ENCODE results near the gene ZNRF2.
A peak's percentile ranks its signal among the peaks of the same experiment; 100 is the strongest.

The ZNRF2 gene

GRCh38 chr7:30405179-30405578 lies 120.8 kb downstream of the ZNRF2 start:
- no peak overlapping the region for H3K27ac ChIP-seq
- no peak for TF ChIP-seq CTCF (conservative IDR thresholded peaks at IDR 0.05)
- no peak for TF ChIP-seq ZFX (IDR thresholded peaks at IDR 0.05)

DNA sequence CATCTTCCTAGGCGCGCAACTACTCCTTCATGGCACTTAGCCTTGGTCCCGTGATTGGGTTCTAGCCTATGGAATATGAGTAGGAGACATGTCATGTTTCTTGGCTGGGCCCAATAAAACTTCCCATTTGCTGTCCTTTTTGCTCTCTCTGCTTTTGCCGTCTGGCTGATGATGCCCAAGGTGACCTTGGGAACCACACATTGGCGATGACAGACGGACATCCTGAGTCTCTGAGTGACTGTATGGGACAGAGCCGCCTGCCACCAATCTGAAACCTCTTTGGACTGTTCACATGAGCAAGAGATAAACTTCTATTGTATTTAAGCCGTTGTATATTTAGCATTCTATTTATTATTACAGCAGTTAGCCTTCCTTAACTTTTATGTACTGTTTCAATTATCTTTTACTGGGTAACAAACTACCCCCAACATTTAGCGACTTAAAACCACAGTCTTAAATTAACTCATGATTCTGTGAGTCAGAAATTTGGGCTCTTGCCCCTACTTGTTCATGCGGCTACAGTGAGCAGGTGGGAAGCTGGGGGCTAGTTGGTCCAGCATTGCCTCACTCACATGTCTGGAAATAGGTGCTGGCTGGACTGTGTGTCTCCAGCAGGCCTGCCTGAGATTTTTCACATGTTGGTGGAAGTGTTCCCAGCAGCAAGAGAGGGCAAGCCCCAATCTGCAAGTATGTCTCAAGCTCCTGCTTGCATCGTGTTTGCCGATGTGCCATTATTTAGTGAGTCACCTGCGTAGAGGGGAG lies 122.4 kb downstream of the ZNRF2 start:
- no peak overlapping the region for H3K27ac ChIP-seq
- no peak for TF ChIP-seq CTCF (conservative IDR thresholded peaks at IDR 0.05)
- no peak for TF ChIP-seq ZFX (IDR thresholded peaks at IDR 0.05)

- no peak overlapping the region for H3K27ac ChIP-seq
- TF ChIP-seq CTCF (conservative IDR thresholded peaks at IDR 0.05): no peak
- TF ChIP-seq ZFX (IDR thresholded peaks at IDR 0.05): no peak
Observed at GRCh38 chr7:30411173-30411572, 126.8 kb downstream of the ZNRF2 start.

DNA sequence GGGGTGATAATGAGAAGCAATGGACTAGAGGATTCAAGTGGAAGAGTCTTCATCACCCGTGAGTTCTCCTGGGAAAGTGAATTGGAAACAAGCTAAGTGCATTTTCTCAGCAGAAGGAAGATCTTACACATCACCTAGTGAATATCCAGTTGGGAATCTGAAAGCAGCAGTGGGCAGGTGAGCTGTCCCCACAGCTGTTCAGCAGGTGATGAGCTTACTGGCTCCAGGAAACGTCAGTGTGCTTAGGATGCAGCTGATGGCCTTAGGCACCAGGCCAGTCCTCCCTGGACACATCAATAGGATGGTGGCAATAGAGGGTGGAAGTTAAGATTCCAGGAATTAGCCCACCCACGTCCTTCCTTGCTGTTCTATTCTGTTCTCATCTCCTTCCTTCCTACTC lies 127.5 kb downstream of the ZNRF2 start:
- TF ChIP-seq ZFX (IDR thresholded peaks at IDR 0.05) (no peak), CTCF (conservative IDR thresholded peaks at IDR 0.05) (no peak)
- H3K27ac ChIP-seq: no peak overlapping the region

- H3K27ac ChIP-seq: no peak overlapping the region
- TF ChIP-seq ZFX (IDR thresholded peaks at IDR 0.05) (no peak), CTCF (conservative IDR thresholded peaks at IDR 0.05) (peak; percentile 62)
Observed at GRCh38 chr7:30412782-30413504, 128.5 kb downstream of the ZNRF2 start.

- TF ChIP-seq CTCF (conservative IDR thresholded peaks at IDR 0.05) (no peak), ZFX (IDR thresholded peaks at IDR 0.05) (no peak)
- H3K27ac ChIP-seq: no peak overlapping the region
Observed at GRCh38 chr7:30413864-30414263, 129.5 kb downstream of the ZNRF2 start.

Measured in C4-2B (cell line).